H1 (cell line): Measurements from ENCODE around the gene WIPF3. TPM values are rescaled to one million over a fixed set of nuclear protein-coding genes. Genes with fewer than 3 reads are reported as not detected.

Experiments used
- CTCF ChIA-PET: fragments of 300-600 bp; sonication (Branson Sonifier 250); formaldehyde crosslinking; loops from one replicate; lab custom pipeline; 2021; ENCODE audit not compliant: partially characterized antibody; lab: Charles Lee
- POLR2A ChIA-PET: fragments of 300-600 bp; sonication (Branson Sonifier 250); formaldehyde crosslinking; loops from one replicate; lab custom pipeline; 2021; ENCODE audit warnings: inconsistent platforms; ENCODE audit not compliant: partially characterized antibody; lab: Charles Lee
- DNase-seq, 2 experiments: peaks; one replicate each; pipeline versions ENCODE4 v3.0.0 to v3.0.0-alpha.2; 2010 to 2022; ENCODE audit warnings: low spot score in 2 of 2, low read depth in 1 of 2, mixed read lengths in 1 of 2
- FAIRE-seq: peaks from 2 replicates; lab custom pipeline; 2011; peaks lifted over from hg19 to GRCh38; lab: Jason Lieb, UNC
- H2AFZ ChIP-seq: 2 replicates; pipeline ENCODE4 v1.8.1; 2012; ENCODE audit warnings: low read length, inconsistent platforms
- H2AK5ac ChIP-seq: 2 replicates; pipeline ENCODE4 v1.6.1; 2013; ENCODE audit warnings: low read depth, low read length
- H2BK120ac ChIP-seq: replicated peaks from 2 replicates; pipeline ENCODE3; 2013; ENCODE audit warnings: low read depth, low read length, inconsistent platforms
- H2BK12ac ChIP-seq: 2 replicates; pipeline ENCODE4 v1.6.1; 2013; ENCODE audit warnings: low read depth, low read length
- H2BK15ac ChIP-seq: 2 replicates; pipeline ENCODE4 v1.6.1; 2013; ENCODE audit warnings: low read length
- H2BK20ac ChIP-seq: 2 replicates; pipeline ENCODE4 v1.6.1; 2013; ENCODE audit warnings: low read length
- H2BK5ac ChIP-seq: 2 replicates; pipeline ENCODE4 v1.6.1; 2013; ENCODE audit warnings: low read depth, low read length
- H3K14ac ChIP-seq: 2 replicates; pipeline ENCODE4 v1.6.1; 2013; ENCODE audit warnings: inconsistent platforms; ENCODE audit not compliant: insufficient read length
- H3K18ac ChIP-seq: 2 replicates; pipeline ENCODE4 v1.6.1; 2013; ENCODE audit warnings: low read length; ENCODE audit errors: extremely low read depth
- H3K23ac ChIP-seq: 2 replicates; pipeline ENCODE4 v1.6.1; 2013; ENCODE audit warnings: inconsistent platforms; ENCODE audit not compliant: insufficient read length
- H3K23me2 ChIP-seq: 2 replicates; pipeline ENCODE4 v1.6.1; 2013; ENCODE audit warnings: low read depth, low read length
- H3K27ac ChIP-seq: 2 replicates; pipeline ENCODE4 v1.6.1; 2011; ENCODE audit warnings: low read depth, low read length, inconsistent platforms
- H3K27me3 ChIP-seq, 4 experiments: replicated peaks in 1 of 4; 1 replicate in 1 of 4; 2 replicates in 3 of 4; pipeline versions ENCODE4 v1.6.1 to v1.8.1; 2011 to 2013; ENCODE audit warnings: low read length in 3 of 4, mild to moderate bottlenecking in 3 of 4, inconsistent platforms in 2 of 4, mixed read lengths in 2 of 4, moderate library complexity in 1 of 4; ENCODE audit not compliant: control insufficient read depth in 3 of 4, insufficient read depth in 3 of 4; ENCODE audit errors: extremely low read depth in 1 of 4
- H3K36me3 ChIP-seq, 4 experiments: 2 replicates each; pipeline versions ENCODE4 v1.6.1 to v1.8.1; 2011 to 2013; ENCODE audit warnings: mild to moderate bottlenecking in 4 of 4, low read length in 3 of 4, moderate library complexity in 2 of 4, control low read depth in 1 of 4, inconsistent platforms in 1 of 4; ENCODE audit not compliant: insufficient read depth in 4 of 4, control insufficient read depth in 2 of 4
- H3K4ac ChIP-seq: replicated peaks from 2 replicates; pipeline ENCODE3; 2013; ENCODE audit warnings: low read length, low read depth, mixed read lengths, inconsistent platforms; ENCODE audit not compliant: insufficient read length
- H3K4me1 ChIP-seq, 4 experiments: replicated peaks in 1 of 4; 1 replicate in 1 of 4; 2 replicates in 3 of 4; pipeline versions ENCODE4 v1.6.1 to v1.8.1; 2011 to 2013; ENCODE audit warnings: low read length in 3 of 4, inconsistent platforms in 2 of 4, mixed read lengths in 1 of 4; ENCODE audit not compliant: insufficient read depth in 4 of 4, control insufficient read depth in 3 of 4
- H3K4me2 ChIP-seq, 2 experiments: 2 replicates each; pipeline versions ENCODE4 v1.6.1 to v1.8.1; 2011 to 2013; ENCODE audit warnings: low read depth in 2 of 2, low read length in 2 of 2, control low read depth in 1 of 2, inconsistent platforms in 1 of 2, mild to moderate bottlenecking in 1 of 2; ENCODE audit not compliant: insufficient read depth in 1 of 2
- H3K4me3 ChIP-seq, 4 experiments: fragments of 200-600, 300-600 bp in 1 of 4; sonication (generic), shearing (Covaris generic), sonication (Bioruptor Twin) in 1 of 4; 2 replicates each; pipeline versions ENCODE4 v1.5.1 to v1.8.1; 2011 to 2016; ENCODE audit warnings: low read length in 4 of 4, low read depth in 3 of 4, control low read depth in 2 of 4, inconsistent platforms in 2 of 4, mild to moderate bottlenecking in 2 of 4, mixed read lengths in 1 of 4, moderate library complexity in 1 of 4; ENCODE audit not compliant: insufficient read depth in 2 of 4; ENCODE audit errors: extremely low read depth in 1 of 4
- H3K56ac ChIP-seq: replicated peaks from 2 replicates; pipeline ENCODE3; 2013; ENCODE audit warnings: low read depth, mild to moderate bottlenecking, mixed read lengths, low read length, inconsistent platforms; ENCODE audit not compliant: insufficient read length
- H3K79me1 ChIP-seq: 2 replicates; pipeline ENCODE4 v1.6.1; 2013; ENCODE audit warnings: low read depth, low read length, control low read depth
- H3K79me2 ChIP-seq, 2 experiments: 2 replicates each; pipeline versions ENCODE4 v1.6.1 to v1.8.1; 2012 to 2013; ENCODE audit warnings: low read length in 2 of 2, mild to moderate bottlenecking in 2 of 2, inconsistent platforms in 1 of 2; ENCODE audit not compliant: insufficient read depth in 2 of 2, control insufficient read depth in 1 of 2
- H3K9ac ChIP-seq, 4 experiments: replicated peaks in 1 of 4; 1 replicate in 1 of 4; 2 replicates in 3 of 4; pipeline versions ENCODE4 v1.6.1 to v1.8.1; 2011 to 2013; ENCODE audit warnings: low read depth in 3 of 4, low read length in 3 of 4, control low read depth in 2 of 4, mild to moderate bottlenecking in 2 of 4, moderate library complexity in 2 of 4, inconsistent platforms in 1 of 4; ENCODE audit errors: extremely low read depth in 1 of 4
- H3K9me3 ChIP-seq, 2 experiments: 2 replicates each; pipeline versions ENCODE4 v1.6.1 to v1.8.1; 2012 to 2013; ENCODE audit warnings: mild to moderate bottlenecking in 2 of 2, moderate library complexity in 2 of 2, control low read depth in 1 of 2, inconsistent platforms in 1 of 2, low read depth in 1 of 2, low read length in 1 of 2, mixed read lengths in 1 of 2; ENCODE audit not compliant: insufficient read depth in 2 of 2
- H4K20me1 ChIP-seq, 2 experiments: replicated peaks in 1 of 2; 2 replicates each; pipeline versions ENCODE3 to v1.8.1; 2011 to 2013; ENCODE audit warnings: inconsistent platforms in 2 of 2, low read length in 2 of 2, mild to moderate bottlenecking in 1 of 2; ENCODE audit not compliant: insufficient read depth in 2 of 2, control insufficient read depth in 1 of 2
- H4K5ac ChIP-seq: 2 replicates; pipeline ENCODE4 v1.6.1; 2013; ENCODE audit warnings: low read length, low read depth, mixed read lengths, inconsistent platforms; ENCODE audit not compliant: insufficient read length
- H4K8ac ChIP-seq: 2 replicates; pipeline ENCODE4 v1.8.0; 2013; ENCODE audit warnings: mild to moderate bottlenecking, moderate library complexity, low read length, inconsistent platforms; ENCODE audit not compliant: insufficient read depth; ENCODE audit errors: extremely low read depth
- H4K91ac ChIP-seq: replicated peaks from 2 replicates; pipeline ENCODE3; 2013; ENCODE audit warnings: low read length, mixed read lengths, inconsistent platforms; ENCODE audit not compliant: insufficient read length
- ATF3 ChIP-seq: IDR thresholded peaks from 2 replicates; pipeline ENCODE4 v1.6.1; 2011; ENCODE audit warnings: low read depth, mild to moderate bottlenecking, low read length; ENCODE audit not compliant: insufficient read depth
- WGBS, 2 experiments: shearing (Covaris generic) in 1 of 2; methylation state at CpG; one replicate each; pipeline versions ENCODE4 v1.1.6 to v1.1.7; 2013 to 2015; ENCODE audit warnings: low lambda C conversion rate in 2 of 2, mixed read lengths in 2 of 2, inconsistent platforms in 1 of 2, low coverage in 1 of 2, missing lambda C conversion rate in 1 of 2; ENCODE audit not compliant: insufficient replicate concordance in 2 of 2, insufficient coverage in 1 of 2, insufficient read length in 1 of 2; ENCODE audit errors: extremely low coverage in 1 of 2, missing lambda C conversion rate in 1 of 2; 5-methylcytosine and 5-hydroxymethylcytosine counted together
- polyA plus RNA-seq, 7 experiments: library from polyadenylated mRNA; depleted of rRNA in 3 of 7; stranded (reverse) in 5 of 7; unstranded in 2 of 7; fragments of >200 nt in 5 of 7; fragments of 200-250 nt in 2 of 7; gene quantifications; 1 replicate in 5 of 7; 2 replicates in 1 of 7; 4 replicates in 1 of 7; pipeline versions ENCODE4 v1.2.1 to v1.2.3, GENCODE V29; 2011 to 2013; ENCODE audit warnings: missing spikeins in 2 of 7, mixed read lengths in 2 of 7
- total RNA-seq: library from RNA; stranded (reverse); fragmentation: NEBNext Ultra II Directional; extraction: Animal tissue kit (Norgen Biotek cat#: 25700); gene quantifications from 2 replicates; pipeline ENCODE4 v1.2.1, GENCODE V29; 2021

Gene WIPF3
- total and polyA plus RNA-seq, 2 of the 8 experiments (the other 6 are each of a cell fraction or from before 2014, with no cell fraction given): 5.0 to 12.1 TPM

DNA sequence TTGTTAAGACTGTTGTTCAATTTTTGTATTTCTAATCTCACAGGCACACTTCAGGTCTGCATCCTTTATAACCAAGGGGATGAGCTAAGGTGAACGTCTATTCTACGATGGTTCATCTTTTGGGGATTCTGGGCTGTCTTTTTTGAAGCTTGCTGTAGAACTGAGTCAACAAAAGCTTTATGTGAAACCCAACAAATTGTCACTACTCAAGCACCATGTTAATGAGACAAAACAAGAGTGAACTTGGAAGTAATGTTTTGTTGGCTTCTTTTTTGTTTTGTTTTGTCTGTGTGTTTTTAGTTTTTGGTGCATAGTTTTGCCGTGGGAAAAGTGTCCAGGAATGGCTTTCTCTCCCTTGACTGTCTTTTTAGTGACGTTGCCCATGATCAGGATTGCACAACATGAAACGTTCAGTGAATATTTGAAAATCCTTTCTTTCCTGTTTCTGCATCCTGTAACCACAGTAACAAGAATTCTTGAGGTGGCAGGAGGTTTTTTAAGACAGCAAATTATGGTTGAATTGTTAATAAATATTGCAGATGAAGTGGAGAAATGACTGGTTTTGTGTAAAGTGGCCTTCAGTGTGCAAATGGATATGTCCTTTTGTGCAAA is 65.6 kb downstream of the WIPF3 start:
- ChIA-PET CTCF (interaction anchor here (0.8 to 1.6 kb wide), 6 partner anchors 10 to 203 kb away, joined by 3 to 4 read pairs (median 3); no protein-coding TSS in a partner anchor), POLR2A (no interaction called here)
- H2AFZ ChIP-seq: no peak overlapping the region
- H3K9me3 ChIP-seq: no peaks in the 10 kb centered on the region
- H4K91ac ChIP-seq: no peak overlapping the region
- DNase-seq: no peak
- no peaks in the 10 kb centered on the region; a peak in 1 of 7 replicates for H3K4me1 ChIP-seq
- H3K14ac ChIP-seq: no peak overlapping the region
- H3K4me2 ChIP-seq: no peak overlapping the region
- no peak overlapping the region for H3K4me3 ChIP-seq
- no peak overlapping the region for H3K4ac ChIP-seq
- H3K23ac ChIP-seq: no peak overlapping the region
- no peak overlapping the region for H3K9ac ChIP-seq
- no peak overlapping the region for H2BK15ac ChIP-seq
- H4K5ac ChIP-seq: no peak overlapping the region
- H2BK12ac ChIP-seq: no peak overlapping the region
- H3K23me2 ChIP-seq: no peaks in the 10 kb centered on the region
- no peaks in the 10 kb centered on the region for H3K79me2 ChIP-seq
- H2BK20ac ChIP-seq: no peak overlapping the region
- no peak overlapping the region for H2BK120ac ChIP-seq
- no peak overlapping the region for H2BK5ac ChIP-seq
- no peak overlapping the region for H4K8ac ChIP-seq
- TF ChIP-seq ATF3: no peak
- no peak overlapping the region for H3K18ac ChIP-seq
- no peak overlapping the region for H2AK5ac ChIP-seq
- no peak overlapping the region for H3K56ac ChIP-seq
- H3K27me3 ChIP-seq: no peaks in the 10 kb centered on the region
- WGBS, 2 experiments: 85% methylated on average over 5 of the region's 5 CpGs; no CpG with 5 or more reads in 1 of the 2 experiments
- no peak for FAIRE-seq
- H3K27ac ChIP-seq: no peak overlapping the region
- no peaks in the 10 kb centered on the region for H4K20me1 ChIP-seq
- no peaks in the 10 kb centered on the region for H3K79me1 ChIP-seq
- no peaks in the 10 kb centered on the region for H3K36me3 ChIP-seq
